Osteocyte (in vitro differentiated cells): ENCODE data around the gene PAF1. TPM values are rescaled to one million over a fixed set of nuclear protein-coding genes. Genes with fewer than 3 reads are reported as not detected.
A peak's percentile ranks its signal among the peaks of the same experiment; 100 is the strongest.

ENCODE experiments used
- DNase-seq: peaks from one replicate; pipeline ENCODE4 v3.0.0; 2021; ENCODE audit warnings: mixed read lengths; ENCODE audit not compliant: unreplicated experiment; ENCODE audit errors: extremely low spot score
- H3K27ac Mint-ChIP-seq: one replicate; pipeline ENCODE4 v1.8.0; 2021; ENCODE audit warnings: mild to moderate bottlenecking, mixed read lengths; ENCODE audit not compliant: unreplicated experiment
- H3K27me3 Mint-ChIP-seq: one replicate; pipeline ENCODE4 v1.8.0; 2021; ENCODE audit warnings: mixed read lengths; ENCODE audit not compliant: unreplicated experiment
- H3K36me3 Mint-ChIP-seq: one replicate; pipeline ENCODE4 v1.8.0; 2021; ENCODE audit warnings: mixed read lengths; ENCODE audit not compliant: unreplicated experiment
- H3K4me1 Mint-ChIP-seq: one replicate; pipeline ENCODE4 v1.8.0; 2021; ENCODE audit warnings: mixed read lengths; ENCODE audit not compliant: unreplicated experiment
- H3K4me3 Mint-ChIP-seq: one replicate; pipeline ENCODE4 v1.8.0; 2021; ENCODE audit warnings: mild to moderate bottlenecking, moderate library complexity, mixed read lengths; ENCODE audit not compliant: unreplicated experiment
- H3K9me3 Mint-ChIP-seq: one replicate; pipeline ENCODE4 v1.8.0; 2021; ENCODE audit warnings: mixed read lengths; ENCODE audit not compliant: unreplicated experiment
- CTCF ChIP-seq: fragments of 200-600 bp; sonication (generic); IDR thresholded peaks from 2 replicates; pipeline ENCODE4 v1.5.0; 2021; ENCODE audit warnings: antibody characterized with exemption, mild to moderate bottlenecking, moderate library complexity
- total RNA-seq: library from RNA; stranded (reverse); gene quantifications from 2 replicates; pipeline ENCODE4 v1.2.1, GENCODE V29; 2021

The PAF1 gene
- total RNA-seq, 1 donor from 2014 or later, result 45.9 TPM

GRCh38 chr19:39407410-39407659 lies 16.4 kb upstream of the PAF1 start:
- no peak for TF ChIP-seq CTCF
- Mint-ChIP-seq H3K4me1 (peaks cover 61% of the 10 kb centered on the region), H3K4me3 (peak overlapping the region; percentile 92), H3K9me3 (no peaks in the 10 kb centered on the region), H3K36me3 (peaks cover 13% of the 10 kb centered on the region), H3K27me3 (no peaks in the 10 kb centered on the region), H3K27ac (peak overlapping the region; percentile 95)
- DNase-seq, result no peak

GRCh38 chr19:39406656-39407409 lies 15.9 kb upstream of the PAF1 start, which contains the start of gene ZFP36:
TSS of gene ZFP36 (plus strand) at chr19:39406847. CDS start at chr19:39406905, 58 bp downstream.
- no peak for TF ChIP-seq CTCF
- H3K4me1 Mint-ChIP-seq, result peaks cover 66% of the 10 kb centered on the region
- peaks cover 13% of the 10 kb centered on the region for H3K36me3 Mint-ChIP-seq

GRCh38 chr19:39405958-39406655 lies 15.2 kb upstream of the PAF1 start:
- H3K27me3 Mint-ChIP-seq, result no peaks in the 10 kb centered on the region

More at GRCh38 chr19:39406656-39407409, 15.9 kb upstream of the PAF1 start, which contains the start of gene ZFP36:
- no peaks in the 10 kb centered on the region for H3K27me3 Mint-ChIP-seq
- H3K9me3 Mint-ChIP-seq, result no peaks in the 10 kb centered on the region
- H3K27ac Mint-ChIP-seq, result peak within 1 kb of the TSS; percentile 100
- DNase-seq, result peak; percentile 96
- peak within 1 kb of the TSS; percentile 92 for H3K4me3 Mint-ChIP-seq

GRCh38 chr19:39405261-39405957 lies 14.5 kb upstream of the PAF1 start:
- DNase-seq, result no peak
- TF ChIP-seq CTCF, result no peak
- Mint-ChIP-seq H3K9me3 (no peaks in the 10 kb centered on the region), H3K36me3 (peaks cover 13% of the 10 kb centered on the region), H3K4me3 (peak overlapping the region; percentile 14), H3K27ac (peak overlapping the region; percentile 100), H3K4me1 (peaks cover 58% of the 10 kb centered on the region), H3K27me3 (no peaks in the 10 kb centered on the region)

More at GRCh38 chr19:39405958-39406655, 15.2 kb upstream of the PAF1 start:
- H3K4me3 Mint-ChIP-seq, result peak overlapping the region; percentile 83
- peaks cover 65% of the 10 kb centered on the region for H3K4me1 Mint-ChIP-seq
- H3K9me3 Mint-ChIP-seq, result no peaks in the 10 kb centered on the region
- peaks cover 13% of the 10 kb centered on the region for H3K36me3 Mint-ChIP-seq
- TF ChIP-seq CTCF, result no peak
- no peak for DNase-seq
- H3K27ac Mint-ChIP-seq, result peak overlapping the region; percentile 100
